GM18951 (cell line): Measurements from ENCODE around the gene TMEM30B.
"Not testable (repeated sequence)": the region's sequence is repeated elsewhere in the genome, so short reads cannot be mapped to it uniquely, and the experiment has no call there.

Experiments used
- POLR2A ChIP-seq: IDR thresholded peaks from 4 replicates; pipeline ENCODE4 v1.6.1; 2011; ENCODE audit warnings: mild to moderate bottlenecking; ENCODE audit not compliant: insufficient read length, insufficient read depth; ENCODE audit errors: extremely low read depth
- in situ Hi-C: fragments of 300-500 bp; cut with MboI; formaldehyde crosslinking; loops from one replicate; pipeline ENCODE4 v1.12.0; 2022; ENCODE audit warnings: low sequenced_read_pairs, mixed read lengths, inconsistent platforms; ENCODE audit not compliant: unreplicated experiment

TMEM30B gene

DNA sequence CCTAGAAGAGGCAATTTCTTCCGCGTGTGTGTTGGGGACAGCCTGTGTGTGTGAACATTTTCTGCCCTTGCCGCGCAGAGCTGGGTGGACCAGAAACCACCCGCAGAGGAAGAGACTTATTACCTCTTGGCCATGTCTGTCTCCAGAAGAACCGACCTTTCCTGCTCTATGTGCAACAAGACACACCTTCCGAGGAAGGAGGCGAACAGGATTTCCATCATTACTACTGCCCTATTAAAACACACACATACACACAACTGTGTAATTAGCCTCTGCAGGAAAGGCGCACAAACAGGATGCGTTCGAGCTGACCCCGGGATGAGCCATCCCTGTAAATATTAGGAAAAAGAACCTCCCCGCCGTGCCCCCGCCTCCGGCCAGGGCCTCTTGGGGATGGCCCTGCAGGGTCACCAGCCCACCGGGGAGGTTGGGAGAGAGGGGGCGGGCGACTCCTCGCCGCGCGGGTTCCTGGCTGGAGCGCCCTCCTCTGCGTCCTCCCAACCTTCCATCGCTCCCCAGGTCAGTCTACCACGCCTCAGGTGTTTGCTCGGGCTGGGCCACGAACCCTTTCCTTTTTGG, 39.8 kb upstream of the TMEM30B start:
- TF ChIP-seq POLR2A: no peak
- in situ Hi-C loops: no loop called here

DNA sequence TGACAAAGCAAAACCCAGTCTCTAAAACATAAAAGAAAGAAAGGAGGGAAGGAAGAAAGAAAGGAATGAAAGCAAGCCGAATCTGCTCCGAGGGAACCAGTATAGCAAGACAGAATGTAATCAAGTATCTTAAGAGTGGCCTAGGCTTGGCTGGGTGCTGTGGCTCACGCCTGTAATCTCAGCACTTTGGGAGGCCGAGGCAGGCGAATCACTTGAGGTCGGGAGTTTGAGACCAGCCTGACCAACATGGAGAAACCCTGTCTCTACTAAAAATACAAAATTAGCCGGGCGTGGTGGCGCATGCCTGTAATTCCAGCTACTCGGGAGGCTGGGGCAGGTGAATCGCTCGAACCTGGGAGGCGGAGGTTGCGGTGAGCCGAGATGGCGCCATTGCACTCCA, 39.0 kb upstream of the TMEM30B start:
- in situ Hi-C loops: not testable (repeated sequence)

DNA sequence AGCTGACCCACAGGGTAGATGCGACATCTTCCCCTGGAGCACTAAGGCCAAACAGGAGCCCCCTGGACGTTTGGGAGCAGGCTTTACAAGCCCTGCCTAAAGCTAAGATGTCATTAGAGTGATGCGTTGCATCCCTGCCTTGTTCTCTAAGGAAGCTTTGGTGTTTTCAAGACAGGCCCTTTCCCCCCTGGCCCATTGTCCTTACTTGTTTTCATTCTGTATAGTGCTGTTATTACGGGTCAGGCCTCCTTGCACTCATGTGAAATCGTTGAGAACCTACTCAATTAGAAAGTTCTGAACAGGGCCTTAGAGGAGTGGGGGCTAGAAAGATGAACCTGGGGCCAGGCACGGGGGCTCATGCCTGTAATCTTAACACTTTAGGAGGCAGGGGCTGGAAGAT, 38.6 kb upstream of the TMEM30B start:
- in situ Hi-C loops: no loop called here
- no peak for TF ChIP-seq POLR2A

DNA sequence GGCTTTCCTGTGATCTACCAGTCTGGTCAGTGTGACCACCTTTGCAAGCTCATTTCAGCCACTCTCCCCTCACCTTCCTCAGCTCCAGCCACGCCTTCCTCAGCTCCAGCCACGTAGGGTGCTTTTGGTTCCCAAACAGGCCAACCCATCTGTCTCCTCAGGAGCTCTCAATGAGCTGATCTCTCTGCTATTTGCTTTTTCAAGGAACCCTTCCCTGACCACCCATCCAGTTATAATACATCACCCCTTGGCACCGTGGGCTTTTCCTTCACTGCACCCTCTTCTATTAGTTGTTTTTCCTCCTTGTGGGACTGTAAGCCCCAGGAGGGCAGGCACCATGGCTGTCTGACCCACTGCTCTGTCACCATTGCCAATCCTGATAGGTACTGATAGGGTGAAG, 37.9 kb upstream of the TMEM30B start:
- no peak for TF ChIP-seq POLR2A
- in situ Hi-C loops: no loop called here

DNA sequence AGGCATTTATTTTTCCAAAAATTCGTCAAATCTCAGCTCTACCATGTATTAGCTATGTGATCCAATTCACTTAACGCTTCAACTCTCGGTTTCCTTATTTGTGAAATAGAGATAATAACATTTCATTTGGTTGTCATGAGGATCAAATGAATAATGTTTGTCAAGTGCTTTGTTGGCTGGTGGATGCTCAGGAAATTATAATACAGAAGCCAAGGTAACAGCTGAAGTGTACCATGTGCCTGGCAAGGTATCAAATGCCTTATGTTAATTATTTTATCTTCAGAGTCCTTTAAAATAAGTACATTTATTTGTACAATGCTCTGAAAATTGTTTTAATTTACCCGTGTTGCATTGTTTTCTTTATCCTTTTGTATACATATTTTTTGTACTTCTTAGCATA, 34.2 kb upstream of the TMEM30B start:
- no peak for TF ChIP-seq POLR2A
- in situ Hi-C loops: no loop called here

DNA sequence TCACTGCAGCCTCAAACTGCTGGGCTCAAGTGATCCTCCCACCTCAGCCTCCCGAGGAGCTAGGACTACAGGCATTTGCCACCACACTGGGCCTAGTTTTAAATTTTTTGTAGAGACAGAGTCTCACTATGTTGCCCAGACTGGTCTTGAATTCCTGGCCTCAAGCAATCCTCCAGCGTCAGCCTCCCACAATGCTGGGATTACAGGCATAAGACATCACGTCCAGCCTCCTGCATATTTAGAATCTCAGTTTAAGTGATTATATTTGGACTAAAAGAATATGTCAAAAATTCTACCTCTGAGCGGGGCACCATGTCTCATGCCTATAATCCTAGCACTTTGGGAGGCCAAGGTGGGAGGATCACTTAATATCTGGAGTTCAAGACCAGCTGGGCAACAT, 27.6 kb upstream of the TMEM30B start:
- in situ Hi-C loops: not testable (repeated sequence)

DNA sequence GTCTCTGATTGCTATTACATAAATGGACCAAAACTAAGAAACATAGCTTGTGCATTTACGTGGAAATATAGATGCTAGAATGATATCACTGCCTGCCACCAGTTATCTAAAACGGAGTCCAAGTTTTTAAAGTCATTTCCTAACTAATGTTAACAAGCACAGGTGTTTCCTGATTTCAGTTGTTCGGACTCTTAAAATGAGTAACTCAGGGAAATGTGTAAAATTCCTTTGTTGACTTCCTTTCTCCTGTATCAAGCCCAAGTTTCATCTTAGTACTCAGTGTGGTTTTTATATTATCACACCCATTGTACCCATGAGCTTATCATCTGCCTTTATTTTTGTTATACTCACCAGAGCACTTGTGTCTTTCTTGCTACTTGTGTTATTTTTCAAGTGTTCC, 27.1 kb upstream of the TMEM30B start:
- no peak for TF ChIP-seq POLR2A
- in situ Hi-C loops: no loop called here

DNA sequence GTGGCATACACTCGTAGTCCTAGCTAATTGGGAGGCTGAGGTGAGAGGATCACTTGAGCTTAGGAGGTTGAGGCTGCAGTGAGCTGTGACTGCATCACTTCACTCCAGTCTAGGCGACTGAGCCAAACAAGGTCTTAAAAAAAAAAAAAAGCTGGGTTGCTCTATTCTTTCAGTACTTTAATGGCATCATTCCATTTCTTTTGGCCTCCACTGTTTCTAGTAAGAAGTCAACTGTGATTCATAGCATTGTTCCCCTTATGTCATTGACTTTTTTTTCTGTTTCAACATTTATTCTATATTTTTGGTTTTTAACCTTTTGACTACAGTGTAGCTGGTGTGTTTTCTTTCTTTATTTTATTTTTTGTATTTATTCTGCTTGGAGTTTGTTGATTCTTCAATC, 23.6 kb upstream of the TMEM30B start:
- in situ Hi-C loops: no loop called here
- no peak for TF ChIP-seq POLR2A

DNA sequence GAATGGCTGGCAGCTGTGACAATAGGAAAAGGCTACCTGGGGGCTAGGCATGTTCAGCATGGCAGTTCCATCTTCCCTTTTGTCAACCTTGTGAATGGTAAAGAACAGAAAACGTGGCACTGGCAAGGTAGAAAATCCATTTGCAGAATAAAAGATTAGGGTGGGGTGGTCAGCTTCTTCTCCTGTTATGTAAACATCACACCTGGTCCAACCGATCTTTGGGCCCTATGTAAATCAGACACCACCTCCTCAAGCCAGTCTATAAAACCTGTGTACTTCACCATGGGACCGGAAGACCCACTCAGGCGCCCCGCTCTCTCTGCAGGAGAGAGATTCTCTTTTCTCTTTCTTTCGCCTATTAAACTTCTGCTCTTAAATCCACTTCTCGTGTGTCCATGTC, 19.6 kb upstream of the TMEM30B start:
- no peak for TF ChIP-seq POLR2A
- in situ Hi-C loops: no loop called here

DNA sequence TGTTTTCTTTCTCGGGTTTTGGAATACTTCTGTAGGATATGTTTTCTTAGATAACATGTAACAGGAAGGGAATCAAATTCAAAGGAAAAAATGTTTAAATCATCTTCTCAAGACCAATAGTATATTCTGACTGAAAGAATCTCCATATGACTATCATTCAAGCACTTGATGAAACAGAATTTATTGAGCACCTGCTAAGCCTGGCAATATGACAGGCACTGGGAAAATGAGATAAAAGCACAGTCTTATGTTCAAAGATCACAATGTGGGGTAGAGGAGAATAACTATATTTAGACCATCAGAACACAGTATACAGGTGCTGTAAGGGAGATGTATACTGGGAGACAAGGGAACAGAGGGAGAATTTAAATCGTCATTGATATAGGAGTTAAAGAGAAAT, 19.1 kb upstream of the TMEM30B start:
- no peak for TF ChIP-seq POLR2A
- in situ Hi-C loops: no loop called here

DNA sequence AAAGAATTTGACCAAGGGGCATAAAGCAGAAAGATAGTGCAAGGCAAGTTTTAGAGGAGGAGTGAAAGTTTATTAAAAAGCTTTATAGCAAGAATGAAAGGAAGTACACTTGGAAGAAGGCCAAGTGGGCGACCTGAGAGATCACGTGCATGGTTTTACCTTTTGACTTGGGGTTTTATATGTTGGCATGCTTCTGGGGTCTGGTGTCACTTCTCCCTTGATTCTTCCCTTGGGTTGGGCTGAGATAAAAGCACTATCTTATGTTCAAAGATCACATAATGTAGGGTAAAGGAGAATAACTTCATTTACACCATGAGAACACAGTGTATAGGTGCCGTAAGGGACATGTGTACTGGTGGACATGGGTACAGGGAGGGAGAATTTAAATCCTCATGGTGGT, 17.7 kb upstream of the TMEM30B start:
- in situ Hi-C loops: no loop called here
- no peak for TF ChIP-seq POLR2A

DNA sequence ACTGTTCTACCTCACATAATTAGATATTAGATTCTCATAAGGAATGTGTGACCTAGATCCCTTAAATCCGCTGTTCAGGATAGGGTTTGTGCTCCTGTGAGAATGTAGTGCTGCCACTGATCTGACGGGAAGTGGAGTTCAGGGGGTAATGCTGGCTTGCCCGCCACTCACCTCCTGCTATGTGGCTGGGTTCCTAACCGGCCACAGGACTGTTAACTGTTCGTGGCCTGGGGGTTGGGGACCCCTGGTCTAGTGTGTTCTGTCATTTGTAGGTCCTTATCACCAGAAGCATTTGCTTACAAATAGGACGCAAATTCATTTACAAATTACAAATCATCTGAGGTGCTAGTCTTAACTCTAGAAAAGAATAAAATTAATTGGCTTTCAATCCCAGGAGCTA, 16.4 kb upstream of the TMEM30B start:
- TF ChIP-seq POLR2A: no peak
- in situ Hi-C loops: no loop called here

DNA sequence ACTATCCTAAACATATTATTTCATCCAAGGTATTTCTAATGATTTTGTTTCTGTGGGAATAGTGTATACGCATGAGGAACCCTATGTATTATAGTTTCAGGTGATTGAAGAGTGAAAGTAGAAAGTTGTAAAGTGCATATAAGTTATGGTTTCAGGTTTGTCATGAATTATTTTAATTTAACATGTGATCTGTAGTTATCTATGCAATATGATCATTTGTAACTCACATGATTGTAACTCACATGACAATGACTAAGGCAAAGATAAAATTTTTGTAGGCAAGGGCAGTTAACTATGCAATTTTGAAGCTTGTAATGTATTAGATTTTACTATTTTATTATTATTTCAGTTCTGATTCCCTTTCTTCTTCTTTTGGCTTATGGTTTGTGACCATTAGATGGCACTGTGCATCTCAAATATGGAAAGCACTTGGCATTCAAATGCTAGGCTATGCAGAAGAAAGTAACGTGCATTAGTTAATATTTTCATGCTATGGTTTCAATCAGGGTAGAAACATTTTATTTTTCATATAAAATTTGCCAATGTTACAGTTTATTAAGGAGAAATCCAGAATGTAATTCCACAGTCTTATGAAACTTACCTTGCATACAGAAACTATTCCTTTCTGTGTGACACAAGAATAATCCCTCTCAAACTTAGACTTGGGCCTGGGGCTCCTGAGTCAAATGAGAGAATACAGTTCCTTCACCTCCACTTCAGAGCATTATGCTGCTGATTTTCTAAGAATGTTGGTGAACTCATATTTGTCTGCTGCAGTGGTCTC, 15.8 kb upstream of the TMEM30B start:
- no peak for TF ChIP-seq POLR2A
- in situ Hi-C loops: no loop called here

DNA sequence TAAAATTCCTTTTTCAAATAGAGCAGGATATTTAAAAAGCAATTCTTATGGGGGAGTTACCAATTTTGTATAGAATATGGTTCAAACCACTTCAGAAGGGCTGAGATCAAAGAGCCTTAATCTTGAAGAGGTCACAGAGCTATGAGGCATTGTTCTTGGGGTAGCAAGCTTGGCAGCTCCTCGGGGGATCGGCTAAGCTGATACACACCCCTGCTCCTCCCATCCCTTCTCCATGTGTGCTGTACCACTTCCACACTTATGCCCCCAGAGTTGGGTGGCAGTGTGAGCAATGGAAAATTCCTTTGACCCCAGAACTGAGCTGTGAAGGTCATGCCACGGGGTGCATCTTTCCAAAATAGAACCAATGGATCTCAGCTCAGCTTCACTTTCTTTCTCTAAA, 15.0 kb upstream of the TMEM30B start:
- no peak for TF ChIP-seq POLR2A
- in situ Hi-C loops: no loop called here

DNA sequence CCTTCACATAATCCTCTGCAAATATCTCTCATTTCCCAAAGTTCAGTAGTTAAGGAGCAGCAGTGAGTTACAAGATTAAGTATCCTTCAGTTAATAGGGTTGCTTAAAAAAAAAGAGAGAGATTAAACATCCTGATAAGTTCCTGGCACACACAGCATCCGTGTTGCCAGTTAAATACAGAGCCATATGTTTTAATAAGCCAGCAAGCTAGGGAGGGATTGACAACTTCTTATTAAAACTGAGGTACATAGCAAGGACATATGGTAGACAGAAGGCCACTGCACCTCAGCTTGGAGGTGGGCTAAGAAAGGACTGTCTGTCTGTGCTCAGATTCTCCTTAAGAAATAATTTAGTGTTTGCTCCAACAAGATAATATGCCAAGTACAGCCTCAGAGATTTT, 9.6 kb upstream of the TMEM30B start:
- no peak for TF ChIP-seq POLR2A
- in situ Hi-C loops: no loop called here

DNA sequence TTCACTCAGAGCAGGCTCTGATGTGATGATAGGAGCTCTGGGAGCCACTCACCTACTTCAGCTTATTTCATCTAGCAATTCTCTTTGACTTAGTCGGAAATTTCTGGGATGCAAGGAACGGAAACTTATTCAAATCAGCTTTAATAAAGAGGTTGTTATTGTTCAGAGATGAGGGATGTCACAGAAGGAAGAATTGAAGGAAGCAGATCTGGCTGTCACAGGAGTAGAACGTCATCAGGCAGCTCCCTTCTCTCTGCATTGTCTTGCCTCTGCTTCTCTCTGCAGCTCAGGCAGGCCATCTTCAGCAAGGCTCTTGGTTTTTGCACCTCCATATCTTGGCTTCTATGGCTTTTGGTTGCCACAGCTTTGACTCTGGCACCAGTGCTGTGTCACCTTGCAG, 7.6 kb upstream of the TMEM30B start:
- no peak for TF ChIP-seq POLR2A
- in situ Hi-C loops: no loop called here
